ENCODE data around the gene MGLL.

The MGLL gene

DNA sequence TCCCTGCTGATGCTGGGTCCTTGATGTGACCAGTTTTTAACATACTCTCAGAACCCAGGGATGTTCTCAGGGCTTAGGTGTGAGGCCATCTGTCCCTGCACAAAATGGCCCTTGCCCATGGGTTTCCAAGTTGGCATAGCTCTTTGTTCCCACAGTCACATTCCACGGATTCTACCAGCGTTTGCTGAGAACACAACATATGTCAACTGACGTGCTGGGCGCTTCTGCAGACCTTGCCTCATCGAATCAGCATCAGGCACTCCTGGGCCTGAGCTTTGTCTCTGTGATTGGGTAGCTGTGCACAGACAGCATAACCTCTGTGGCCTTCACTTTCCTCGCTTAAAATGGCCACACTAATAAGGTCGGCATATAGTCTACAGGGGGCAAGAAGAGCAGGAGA lies 69.0 kb downstream of the MGLL start:
- no peak for DNase-seq

DNA sequence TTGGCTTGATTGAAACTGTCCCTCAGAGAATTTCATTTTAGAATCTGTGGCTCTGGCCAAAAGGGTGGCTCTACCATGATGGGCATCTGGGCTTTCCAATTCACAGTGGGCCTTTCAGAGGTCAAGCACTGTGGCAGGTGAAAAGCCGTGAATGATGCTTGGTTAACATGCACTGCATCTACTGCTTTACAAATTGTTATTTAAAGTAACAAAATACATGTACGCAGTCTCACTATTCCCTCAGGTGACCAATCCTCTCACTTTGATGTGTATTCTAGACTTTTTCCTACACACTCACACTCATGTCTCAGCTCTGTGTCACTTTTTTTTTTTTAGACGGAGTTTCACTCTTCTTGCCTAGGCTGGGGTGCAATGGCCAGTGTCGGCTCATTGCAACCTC lies 70.5 kb downstream of the MGLL start:
- no peak for DNase-seq

DNA sequence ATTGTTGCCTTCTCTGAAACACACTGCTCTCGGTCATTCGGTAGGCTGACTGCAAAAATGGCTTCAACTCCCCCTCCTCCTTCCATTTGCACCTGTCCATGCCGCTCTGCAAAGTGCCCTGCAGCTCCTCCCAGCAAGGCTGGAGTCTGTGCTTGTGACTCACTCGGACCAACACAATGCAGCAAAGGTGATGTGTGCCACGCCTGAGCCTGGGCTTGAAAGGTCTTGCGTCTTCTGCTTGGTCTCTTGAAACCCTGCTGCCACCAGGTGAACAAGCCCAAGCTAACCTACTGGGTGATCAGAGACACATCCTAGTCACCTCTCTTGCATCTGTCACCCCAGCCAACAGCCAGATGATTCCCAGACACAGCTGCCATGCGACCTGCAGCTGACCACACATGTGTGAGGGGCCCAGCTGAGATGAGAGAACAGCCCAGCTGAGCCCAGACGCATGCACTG lies 71.1 kb downstream of the MGLL start:
- DNase-seq, result no peak

DNA sequence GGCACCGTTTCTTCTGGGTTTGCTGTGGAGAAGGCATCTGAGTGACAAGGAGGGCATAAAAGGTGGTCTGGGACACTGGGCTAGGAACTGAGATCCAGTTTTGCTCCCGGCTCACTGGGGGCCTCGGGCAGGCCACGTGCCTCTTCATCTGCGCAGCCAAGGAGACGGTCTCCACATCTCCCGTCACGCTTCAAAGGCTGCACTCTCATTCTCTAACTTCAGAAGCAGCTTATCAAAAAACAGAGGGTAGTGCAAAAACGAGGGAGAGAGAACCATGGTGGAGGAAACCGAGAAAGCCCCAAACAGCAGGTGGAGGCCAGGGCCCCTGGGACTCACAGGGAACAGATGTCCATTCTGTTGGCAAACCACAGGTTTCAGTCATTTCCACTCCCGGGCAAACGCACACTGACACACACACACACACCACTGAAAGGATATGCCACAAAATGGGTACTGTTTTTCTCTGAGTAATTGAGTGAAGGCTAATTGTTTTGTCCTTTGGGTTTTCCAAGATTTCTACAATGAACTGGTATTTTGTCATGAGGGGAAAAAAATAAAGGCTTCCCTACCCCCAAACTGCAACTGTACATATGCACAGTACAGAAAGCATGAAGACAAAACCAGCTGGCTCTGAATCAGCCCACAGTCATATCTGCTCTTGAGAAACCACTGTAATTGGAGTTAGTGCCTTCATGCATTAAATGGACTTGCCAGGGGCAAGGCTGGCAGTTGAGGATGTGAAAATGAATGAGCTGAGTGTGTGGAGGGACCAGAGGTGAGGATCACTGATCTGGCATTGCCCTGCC lies 71.9 kb downstream of the MGLL start:
- peak; percentile 83 for DNase-seq

DNA sequence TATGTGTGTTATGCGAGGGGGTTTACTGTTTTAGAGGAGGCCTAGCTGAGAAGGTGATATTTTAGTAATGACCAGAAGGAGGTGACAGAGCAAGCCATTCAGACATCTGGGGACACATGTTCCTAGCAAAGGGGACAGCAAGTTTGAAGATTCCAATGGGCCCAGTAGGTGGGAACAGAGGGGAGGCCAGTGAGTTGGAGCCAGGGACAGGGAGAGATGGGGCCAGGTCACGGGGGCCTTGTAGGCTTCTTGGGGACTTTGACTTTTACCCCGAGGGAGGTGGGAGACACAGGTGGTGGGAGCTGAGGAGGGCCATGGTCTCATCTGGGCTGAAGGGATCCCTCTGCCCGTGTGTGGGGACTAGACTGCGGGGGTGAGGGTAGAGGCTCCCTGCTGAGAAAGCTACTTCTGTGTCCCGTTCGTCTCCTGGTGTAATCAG lies 72.5 kb downstream of the MGLL start:
- DNase-seq, result no peak

DNA sequence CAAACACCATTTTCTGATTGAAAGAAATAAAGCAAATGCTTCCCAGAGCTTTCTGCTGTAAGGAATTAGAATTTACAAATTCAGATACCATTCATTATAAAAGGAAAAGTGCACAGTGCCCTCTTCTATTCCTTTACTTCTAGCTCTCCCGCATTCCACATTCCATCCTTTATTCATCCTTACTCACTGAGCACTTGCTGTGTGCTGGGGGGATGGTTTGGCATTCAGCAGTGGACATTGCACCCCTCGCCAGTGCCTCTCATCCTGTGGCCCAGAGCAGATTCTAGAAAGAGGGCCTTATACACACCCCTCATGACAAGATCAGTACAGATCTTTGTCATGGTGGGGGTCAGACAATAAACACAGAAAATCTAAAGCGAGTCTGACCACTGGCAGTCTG lies 73.0 kb downstream of the MGLL start:
- DNase-seq, result no peak

DNA sequence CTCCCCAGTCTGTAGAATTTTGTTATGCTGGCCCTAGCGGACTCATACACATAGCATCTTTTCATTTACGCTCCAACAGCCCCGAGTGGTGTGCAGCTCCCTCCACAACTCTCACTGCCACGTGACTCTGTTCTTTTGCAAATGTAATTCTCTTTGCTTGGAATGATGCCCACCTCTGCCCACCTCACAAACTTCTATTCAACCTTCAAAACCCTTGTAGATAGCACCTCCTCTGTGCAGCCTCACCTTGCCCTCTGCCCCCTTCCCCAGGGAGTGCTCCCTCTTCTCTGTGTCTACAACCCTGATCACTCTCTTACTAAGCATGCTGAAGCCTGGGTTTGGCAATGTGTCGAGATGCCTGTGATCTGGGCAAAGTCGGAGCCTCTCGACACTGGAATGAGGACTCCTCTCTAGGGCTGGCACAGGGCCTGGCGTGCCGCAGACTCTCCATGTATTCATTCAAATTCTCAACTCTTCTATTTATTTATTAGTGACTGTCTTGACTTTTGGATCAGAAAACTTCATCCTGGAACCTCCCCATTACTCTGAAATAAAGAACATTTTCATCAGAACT lies 73.5 kb downstream of the MGLL start:
- no peak for DNase-seq

DNA sequence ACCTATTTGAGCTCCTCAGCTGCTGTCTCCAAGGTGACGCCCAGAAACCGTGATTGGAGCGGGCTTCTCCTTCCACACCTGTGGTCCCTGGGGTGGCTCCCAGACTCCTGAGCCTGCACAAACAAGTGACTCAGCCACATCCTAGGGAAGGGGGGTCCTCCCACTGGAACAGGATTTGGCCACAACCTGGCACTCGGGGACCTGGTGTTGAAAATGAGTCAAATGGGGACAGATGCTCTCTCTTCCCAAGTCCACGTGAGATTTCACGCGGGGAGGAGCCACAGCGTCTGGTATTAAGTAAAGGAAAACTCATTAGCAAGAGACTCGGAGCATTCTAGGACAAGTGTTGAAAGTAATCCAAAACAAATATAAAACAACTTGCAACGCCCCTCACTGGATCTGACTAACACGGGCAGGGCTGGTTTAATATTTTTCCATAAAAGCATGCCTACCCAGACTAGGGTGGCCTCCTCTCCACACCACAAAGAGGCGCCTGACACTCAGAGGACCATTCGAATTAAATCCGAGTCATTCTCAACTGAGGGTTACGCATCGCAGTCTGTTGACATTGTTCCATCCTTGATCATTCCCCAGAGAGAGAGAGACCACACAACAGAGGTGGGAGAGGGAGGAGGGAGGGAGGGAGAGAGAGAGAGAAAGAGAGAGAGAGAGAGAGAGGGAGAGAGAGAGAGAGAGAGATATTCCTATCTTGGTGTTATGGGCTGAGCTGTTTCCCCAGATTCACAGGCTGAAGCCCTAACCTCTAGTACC lies 74.4 kb downstream of the MGLL start:
- DNase-seq, result peak; percentile 93

DNA sequence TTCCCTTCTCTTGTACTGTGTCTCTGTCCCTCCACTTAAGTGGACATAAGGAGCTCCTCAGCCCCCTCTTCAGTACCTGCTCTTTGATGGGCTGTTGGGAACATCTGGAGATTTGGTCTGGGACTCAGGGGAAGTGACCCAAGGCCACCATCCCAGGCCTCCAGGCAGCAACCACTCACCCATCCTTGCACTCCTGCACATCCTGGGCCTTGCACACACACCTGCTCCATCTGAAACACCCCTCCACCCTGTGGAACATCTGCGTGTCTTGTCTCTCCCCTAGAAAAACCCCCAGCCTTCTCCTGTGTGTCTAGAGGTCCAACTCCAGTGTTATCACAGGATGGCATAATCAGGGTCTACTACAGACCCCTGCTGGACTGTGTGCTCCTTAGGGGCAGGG lies 75.2 kb downstream of the MGLL start:
- DNase-seq, result no peak

DNA sequence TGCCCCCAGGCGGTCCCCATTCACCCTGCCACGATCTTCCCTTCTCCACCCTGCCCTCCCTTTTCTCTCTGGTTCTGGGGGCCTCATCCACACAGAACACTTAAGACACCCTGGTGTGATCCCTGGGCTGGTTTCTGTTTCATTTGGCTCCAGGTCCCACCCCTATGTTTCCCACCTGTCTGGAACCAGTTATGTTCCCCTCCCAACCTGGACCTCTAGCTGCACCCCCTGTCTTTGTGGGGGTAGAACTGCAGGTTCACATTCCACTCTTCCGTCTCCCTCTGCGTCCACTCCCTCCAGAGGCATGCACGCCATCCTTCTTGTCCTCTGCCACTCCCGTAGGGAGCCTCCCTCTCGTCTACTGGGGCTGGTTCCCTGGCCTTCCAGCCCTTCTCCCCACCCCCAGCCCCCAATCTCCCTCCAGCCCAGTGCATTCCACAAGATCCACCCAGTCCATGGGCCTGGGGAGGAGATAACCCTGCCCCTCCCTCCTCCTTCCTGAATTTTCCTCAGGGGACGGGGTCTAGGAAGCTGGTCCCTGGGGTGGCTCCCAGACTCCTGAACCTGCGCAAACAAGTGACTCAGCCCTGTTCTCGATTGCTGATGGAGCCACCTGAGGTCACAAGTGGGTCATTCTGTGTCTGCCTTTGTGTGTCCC lies 75.8 kb downstream of the MGLL start:
- no peak for DNase-seq

DNA sequence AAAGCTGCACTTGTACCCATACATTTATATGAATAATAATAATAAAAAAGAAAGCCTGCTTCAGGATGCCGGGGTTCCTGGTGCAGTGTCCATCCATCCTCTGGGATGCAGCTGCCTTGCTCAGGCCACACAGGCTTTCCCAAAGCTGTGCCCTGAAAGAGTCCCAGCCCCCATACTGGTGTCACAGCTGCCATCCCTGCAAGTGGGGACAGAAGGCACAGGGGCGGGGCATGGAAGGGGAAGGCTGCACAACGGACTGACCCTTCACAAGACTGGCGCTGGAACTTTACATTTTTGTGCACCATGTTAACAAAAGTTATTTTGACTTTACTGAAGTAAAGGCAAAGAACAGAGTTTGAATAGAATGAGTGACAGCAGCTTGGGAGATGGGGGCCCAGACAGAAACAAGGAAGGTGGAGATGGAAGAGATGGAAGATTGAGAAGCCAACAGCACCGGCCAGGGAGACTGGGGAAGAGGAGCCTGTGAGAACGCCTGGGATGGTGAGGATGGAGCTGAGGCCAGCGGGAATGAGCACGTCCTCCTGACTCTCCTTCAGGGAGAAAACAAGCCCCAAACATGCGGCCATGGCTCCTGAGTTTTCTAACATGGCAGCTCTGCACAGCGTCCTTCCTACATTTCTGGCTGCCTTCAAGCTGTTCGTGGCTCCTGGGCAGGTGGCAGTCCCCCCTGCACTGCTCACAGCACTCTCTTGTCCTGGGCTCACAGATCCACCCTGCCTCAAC lies 76.5 kb downstream of the MGLL start:
- no peak for DNase-seq

DNA sequence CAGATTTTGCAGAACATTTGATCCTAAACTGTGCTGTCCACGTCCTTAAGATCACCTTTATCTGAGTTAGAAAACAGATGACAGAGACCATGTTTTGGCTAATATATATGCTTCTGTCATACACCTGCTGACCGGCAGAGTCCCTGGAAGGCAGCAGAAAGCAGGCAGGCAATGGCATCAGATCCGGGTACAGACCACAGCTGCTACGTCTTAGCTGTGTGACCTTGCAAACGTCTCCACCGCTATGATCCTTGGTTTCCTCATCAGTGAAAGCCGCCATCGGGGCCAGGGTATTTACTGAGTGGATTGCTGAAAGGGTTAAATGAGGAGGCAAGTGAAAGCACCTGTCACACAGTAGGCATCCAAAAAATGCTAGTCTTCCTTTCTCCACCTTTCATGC lies 77.4 kb downstream of the MGLL start:
- no peak for DNase-seq

DNA sequence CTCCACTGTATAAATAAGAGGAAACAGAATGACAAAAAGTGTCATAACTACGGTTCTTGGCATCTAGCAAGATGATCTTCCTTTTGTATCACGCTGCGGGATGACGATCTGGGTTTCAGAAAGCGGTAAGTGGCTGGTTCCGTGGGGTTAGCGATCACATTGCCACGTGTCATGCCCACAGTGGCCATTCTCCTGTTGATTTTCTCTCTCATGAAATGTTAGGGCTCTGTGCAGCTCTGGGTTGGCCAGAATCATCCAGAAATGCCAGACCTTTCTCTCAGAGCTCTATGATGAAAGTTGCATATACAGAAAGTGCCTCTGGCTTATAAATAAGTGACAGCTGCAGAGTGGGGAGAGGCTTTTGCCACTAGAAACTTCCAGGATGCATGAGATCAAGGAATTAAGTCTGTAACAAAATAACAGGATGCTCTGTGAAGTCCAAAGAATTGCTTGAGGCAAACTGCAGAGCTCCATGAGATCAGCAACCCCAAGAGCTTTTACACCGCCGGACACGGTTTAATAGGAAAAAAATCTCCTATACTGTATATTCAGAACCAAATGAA lies 78.0 kb downstream of the MGLL start:
- DNase-seq, result no peak

DNA sequence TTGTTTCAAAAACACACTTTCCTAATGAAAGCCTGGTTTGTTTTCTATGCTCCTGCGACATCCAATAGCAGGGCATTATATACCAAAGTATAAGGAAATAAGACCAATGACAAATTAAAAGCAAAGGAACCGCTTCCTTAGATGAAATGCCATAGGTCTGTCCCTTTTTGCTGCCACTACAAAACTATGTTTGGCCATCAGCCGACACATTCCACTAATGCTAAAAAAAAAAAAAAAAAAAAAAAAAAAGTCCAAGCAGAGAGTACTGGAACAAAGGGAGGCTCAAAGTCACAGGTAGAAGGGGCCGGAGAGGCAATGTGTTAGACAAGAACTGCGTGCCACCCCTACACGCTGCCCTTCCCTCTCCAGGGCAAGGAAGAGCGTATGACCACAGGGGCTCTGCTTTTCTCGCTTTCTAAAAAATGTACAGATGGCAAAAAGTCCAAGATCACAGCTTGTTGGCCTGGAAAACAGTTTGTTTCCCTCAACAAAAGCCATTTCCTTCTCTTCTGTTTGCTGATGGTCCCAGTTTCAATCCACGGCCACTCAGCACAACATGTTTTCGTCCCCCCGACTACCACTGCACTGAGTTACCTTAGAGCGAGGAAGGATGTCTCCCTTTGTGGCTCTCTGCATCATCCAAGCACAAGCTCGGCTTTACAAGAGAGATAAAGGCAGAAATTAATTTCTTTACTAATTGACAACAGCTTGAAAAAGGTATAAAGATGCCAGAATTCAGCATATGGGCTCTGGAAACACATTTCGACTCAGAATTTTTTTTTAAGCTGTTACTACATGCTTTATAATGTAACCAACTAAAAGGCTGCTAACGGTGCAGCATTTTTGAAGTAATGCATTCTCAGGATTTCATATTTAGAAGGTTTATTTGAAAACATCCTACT lies 78.7 kb downstream of the MGLL start:
- no peak for DNase-seq

DNA sequence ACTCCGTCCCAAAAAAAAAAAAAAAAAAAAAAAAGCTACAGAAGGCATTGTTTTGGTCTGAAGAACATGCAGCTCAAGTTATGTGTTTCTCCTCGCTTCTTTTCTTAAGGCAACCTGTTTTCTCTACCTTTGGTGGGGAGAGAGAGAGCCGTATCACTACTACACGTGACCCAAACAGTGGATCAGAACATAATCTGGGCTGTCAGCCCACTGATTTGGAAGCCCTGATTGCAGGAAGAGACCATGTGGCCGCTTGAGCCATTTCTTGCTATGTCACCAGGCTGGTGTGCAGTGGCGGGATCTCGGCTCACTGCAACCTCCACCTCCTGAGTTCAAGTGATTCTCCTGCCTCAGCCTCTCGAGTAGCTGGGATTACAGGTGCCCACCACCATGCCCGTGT lies 79.7 kb downstream of the MGLL start:
- DNase-seq, result no peak

DNA sequence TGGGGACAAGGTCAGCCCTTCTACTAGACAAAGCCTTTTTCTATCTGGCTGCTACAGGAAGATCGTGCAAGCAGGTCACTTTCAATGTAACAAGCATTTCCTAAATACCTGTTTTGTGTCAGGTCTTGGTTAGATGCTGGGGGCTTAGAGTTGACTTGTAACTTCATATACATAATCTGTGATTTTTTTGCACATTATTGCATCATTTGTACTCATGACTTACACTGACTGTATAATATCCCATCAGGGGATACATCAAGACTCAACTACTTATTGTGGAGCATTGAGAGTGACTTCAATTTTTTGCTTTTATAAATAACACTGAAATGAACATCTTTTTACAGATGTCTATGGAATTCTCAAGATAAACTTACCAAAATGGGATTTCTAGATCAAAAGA lies 80.6 kb downstream of the MGLL start:
- no peak for DNase-seq

DNA sequence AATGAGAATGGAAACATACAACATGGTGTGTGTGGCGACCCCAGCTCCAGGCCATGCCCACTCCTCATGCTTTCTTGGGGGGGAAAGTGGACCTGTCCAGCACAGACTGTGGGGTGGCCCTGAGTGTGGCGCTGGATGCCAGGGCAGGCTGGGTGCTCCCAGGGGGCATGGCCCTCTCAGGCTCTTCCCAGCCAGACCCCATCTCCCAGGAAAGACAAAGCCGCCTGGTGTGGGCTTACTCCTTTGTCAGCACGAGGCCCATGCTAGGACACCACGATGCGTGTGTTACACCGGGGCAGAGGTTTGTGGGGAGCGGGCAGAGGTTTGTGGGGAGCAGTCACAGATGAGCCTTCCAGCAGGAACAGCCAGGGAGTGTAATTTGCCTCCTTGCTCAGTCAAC lies 81.1 kb downstream of the MGLL start:
- DNase-seq, result no peak

DNA sequence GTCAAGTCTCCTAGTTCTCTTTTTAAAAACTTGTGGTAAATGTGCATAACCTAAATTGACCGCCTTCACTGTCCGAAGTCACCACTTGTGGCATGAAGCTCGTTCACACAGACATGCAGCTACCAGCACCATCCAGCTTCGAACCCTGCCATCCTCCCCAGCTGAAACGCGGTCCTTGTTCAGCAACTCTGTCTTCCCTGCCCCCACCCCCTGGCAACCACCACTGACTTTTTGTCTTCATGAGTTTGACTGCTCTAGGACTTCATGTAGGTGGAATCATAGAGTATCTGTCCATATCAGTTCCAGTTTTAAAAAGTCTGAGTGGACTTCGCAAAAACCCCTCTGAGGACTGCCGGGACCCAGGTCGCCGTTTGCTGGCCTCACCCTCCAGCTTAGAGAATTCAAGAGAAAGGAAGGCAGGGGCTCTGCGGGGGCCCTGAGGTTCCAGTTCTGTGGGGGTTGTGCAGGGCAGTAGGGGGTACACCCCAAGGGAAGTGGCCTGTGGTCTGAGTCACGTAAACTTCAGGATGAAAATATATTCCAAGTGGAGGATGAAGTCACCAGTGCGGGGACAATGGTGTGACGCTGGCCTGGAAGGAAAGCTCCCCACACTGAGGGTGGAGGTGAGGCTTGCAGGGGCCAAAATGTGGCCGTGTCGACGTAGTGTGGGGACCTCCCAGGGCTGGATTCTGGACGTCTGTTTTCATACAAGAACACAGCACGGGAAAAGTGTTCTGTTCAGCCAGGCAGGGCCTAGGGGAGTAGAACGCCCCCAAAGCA lies 82.0 kb downstream of the MGLL start:
- no peak for DNase-seq

DNA sequence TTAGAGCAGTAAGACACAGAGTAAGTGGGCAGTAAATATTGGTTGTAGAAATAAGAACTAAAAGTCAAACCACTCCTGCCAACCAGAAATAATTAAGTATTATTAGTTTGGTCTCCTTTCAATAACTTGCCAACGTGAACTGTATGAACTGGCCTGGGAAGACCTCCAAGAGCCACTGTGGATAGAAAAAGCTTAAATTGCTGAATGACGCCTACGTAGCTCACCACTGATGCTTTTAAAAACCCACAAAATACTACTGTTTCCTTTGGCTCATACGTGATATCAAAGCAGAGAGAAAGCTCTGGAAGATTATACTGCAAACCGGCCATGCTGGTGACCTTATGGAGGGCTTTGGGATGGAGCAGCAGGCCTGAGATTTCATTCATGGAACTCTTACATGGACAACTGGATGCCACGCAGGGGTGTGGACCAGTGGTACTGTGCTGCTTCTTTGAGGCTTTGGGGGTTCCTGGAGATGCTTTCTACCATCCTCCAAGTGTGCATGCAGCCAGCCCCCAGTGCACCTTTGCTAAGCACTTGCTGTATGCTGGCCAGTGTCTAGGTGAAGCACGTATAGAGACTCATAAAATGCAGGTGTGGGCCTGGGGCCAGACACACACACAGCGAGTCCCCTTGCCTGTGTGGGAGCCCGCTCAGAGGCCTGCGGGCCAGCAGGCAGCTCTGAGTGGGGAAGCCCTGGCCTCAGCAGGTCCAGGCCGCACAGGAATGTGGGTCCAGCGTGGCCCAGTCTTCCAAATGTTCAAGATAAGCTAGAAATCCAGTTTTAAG lies 82.8 kb downstream of the MGLL start:
- DNase-seq, result no peak

Data from fibroblast of skin of right quadriceps (primary cell).